HG02759 (cell line): ENCODE measurements around the gene TBC1D19.
"Not testable (repeated sequence)": the region's sequence is repeated elsewhere in the genome, so short reads cannot be mapped to it uniquely, and the experiment has no call there.

Experiments
- ATAC-seq: cut with Tn5 transposase; IDR thresholded peaks from one replicate; pipeline ENCODE4 v1.9.1; 2021; ENCODE audit warnings: mild to moderate bottlenecking, moderate library complexity; ENCODE audit not compliant: unreplicated experiment

TBC1D19 gene

DNA sequence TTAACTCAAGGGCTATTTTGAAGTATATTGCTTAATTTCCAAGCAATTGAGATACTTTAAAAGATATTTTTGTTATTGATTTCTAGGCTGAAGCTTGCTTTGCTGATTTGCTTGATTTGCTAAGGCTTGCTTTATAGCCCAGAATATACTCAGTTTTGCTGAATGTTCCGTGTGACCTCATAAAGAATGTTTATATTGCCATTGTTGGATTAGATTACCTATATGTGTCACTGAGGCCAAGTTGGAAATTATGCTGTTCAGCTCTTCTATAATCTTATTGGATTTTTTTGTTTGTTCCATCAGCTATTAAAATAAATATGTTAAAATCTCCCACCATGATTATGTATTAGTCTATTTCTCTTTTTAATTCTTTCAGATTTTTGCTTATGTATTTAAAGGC lies 13.0 kb downstream of the TBC1D19 start:
- no peak for ATAC-seq

DNA sequence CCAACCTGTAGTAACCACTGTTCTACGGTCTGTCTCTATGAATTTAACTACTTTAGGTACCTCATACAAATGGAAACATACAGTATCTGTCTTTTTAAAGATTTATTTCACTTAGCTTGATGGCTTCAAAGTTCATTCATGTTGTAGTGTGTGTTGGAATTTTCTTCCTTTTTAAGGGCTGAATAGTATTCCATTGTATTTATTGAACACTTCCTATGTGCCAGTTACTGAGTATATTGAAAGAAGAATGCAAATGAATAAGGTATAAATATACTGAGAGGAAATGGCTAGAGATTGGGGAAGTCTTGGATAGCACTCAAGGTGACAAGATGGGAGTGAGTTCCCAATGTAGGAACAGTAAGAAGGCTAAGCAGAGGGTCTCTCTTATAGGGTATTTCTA lies 17.3 kb downstream of the TBC1D19 start:
- no peak for ATAC-seq

DNA sequence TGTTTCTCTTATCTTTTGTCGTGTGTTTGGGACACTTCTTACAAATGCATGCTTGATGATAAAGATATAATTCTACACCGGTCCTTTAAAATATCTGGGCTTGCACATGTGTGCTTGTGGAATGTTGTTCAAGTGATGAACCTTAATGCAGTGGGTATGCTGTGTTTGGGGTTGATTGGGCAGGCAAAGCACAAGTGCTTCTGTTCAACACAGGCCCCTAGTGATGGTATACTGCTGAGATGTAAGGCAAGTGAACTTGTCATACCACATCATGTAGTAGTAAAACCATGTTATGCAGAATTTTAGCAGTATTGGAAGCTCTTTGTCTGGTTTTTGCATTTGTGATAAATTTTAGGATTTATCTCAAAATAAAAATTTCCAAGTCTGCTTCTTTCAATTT lies 23.9 kb downstream of the TBC1D19 start:
- ATAC-seq, result no peak

DNA sequence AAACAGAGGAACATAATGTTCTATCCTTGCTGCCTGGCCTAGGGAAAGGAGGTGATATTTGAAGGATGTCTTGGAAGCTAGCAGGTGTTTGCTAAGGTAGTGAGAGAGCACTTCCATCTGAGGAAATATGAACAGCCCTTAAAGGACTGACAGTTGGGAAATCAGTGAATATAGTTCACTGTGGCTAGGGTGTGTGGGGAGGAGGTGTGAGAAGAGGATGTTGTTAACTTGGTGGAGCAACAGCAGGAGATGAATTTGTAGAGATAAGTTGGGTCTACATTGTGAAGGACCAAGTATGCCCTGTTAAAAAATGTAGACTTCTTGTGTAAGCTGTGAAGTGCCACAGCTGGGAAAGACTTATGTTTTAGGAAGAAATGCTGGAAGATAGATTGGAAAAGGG lies 25.5 kb downstream of the TBC1D19 start:
- ATAC-seq, result no peak

DNA sequence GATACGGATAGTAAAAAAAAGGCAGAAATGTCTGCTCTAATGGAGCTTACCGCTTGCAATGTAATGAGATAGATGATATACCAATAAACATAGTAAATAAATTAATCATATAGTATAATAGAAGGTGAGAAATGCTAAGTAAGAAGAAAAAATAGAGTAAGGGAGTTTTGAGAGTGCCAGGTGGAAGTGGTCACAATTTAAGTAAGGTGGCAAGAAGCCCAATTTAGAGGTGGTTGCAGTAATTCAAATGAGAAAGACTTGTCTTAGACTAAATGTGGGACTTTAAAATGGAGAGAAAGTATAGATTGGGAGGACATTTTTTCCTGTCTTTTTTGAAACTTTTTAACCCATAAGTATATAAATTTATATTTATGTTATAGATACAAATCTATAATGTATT lies 26.0 kb downstream of the TBC1D19 start:
- no peak for ATAC-seq

DNA sequence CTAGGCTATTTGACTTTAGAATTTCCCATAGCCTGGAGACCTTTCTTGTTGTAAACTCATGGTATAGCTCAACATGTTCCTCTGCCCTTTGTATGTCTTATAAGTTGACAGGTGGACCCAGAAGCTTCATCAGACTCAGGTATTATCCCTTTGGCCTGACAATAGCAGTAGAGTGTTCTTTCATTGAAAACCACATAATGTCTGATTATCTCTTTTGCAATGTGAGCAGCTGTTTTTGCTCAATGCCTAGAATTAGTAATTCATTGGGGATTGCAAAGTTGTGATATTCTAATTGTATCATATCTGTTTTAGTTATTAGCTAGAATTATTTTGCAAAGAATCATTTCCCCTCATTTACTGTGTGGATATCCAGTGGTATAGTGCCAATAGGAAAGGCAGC lies 27.5 kb downstream of the TBC1D19 start:
- ATAC-seq, result no peak

DNA sequence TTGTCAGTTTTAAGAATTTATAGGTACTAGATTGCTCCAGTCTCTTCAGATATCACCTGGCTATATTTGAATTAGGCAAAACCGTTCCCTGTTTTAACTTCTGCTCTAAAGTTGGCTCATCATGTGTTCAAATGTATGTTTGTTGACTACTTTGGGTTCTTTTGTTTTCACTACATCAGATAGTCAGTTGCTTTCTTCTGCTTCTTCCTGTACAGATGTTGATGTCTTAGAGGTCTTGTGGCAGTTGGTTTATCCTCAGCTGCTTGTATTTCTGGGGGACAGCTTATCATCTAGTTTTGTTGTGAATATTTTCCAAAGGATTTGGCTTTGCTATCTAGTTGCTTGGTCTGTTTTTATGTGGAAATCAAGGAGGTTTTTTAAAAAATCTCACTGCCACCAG lies 28.0 kb downstream of the TBC1D19 start:
- no peak for ATAC-seq

DNA sequence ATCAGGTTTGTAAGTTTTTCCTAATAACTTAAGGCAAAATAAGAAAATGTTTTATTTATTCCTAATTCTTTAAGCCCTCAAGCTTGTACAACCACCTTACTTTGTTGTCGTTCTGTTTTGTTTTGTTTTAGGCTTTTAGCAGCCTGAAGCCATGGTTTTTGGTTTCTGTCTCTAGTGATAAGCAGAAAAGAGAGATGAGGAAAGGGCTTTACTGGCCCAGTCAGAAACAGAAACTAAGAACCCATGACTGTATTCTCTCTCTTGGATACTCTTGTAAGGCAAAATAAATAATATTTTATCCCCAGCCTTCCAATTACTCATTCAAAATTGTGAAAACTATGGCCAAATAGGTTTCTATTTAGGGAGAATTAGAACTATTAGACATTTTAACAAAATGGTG lies 29.4 kb downstream of the TBC1D19 start:
- ATAC-seq, result no peak

DNA sequence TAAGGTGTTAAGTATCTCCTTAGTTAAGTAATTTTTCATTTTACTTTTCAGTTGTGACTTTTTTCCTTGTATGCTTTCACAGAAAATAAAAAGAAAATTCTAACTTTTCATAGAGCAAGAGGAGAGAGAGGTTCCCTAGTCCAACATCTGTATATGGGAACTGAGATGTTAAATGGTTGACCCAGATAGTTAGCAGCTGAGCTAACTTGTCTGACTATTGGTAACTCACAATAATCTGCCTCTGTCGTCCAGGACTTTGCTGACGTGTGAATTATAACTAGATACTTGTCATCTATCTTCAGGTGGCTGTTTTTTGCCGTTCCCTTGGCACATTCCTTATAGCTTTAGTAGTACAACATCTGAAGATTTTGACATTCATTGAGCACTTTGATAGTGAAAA lies 29.9 kb downstream of the TBC1D19 start:
- no peak for ATAC-seq

DNA sequence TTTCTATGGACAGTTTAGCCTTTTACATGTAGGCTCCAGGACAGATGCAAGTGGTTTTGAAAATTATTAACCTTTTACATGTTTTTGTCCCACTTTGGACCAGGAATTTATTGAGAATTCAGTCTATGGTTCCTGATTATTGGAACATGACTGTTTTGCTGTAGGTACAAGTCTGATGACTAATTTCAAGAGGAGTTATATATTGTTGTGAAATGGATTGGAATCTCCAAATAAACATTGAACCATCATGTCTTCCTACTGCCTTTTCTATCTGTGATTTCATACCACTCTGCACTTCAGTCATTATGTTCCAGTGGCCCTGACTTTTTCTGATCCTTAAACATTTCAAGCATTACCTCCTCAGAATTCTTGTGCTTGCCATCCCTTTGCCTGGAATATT lies 35.9 kb downstream of the TBC1D19 start:
- ATAC-seq, result no peak

DNA sequence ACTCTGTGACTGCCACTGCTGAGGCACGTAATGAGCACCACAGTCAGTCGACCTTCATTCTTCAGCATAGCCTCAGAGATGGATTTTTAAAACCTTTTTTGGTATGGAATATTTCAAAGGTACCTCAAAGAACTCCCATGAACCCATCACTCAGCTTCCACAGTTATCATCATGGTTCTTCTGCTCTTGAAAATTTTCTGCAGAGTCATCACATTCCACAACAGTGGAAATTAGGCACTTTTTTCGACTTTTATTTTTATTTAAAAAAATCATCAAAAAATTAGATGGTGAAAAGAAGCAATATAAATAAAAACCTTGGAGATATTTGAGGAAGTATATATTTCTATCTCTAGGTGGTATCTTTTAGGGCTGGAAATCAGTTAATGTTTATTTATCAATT lies 37.5 kb downstream of the TBC1D19 start:
- no peak for ATAC-seq

DNA sequence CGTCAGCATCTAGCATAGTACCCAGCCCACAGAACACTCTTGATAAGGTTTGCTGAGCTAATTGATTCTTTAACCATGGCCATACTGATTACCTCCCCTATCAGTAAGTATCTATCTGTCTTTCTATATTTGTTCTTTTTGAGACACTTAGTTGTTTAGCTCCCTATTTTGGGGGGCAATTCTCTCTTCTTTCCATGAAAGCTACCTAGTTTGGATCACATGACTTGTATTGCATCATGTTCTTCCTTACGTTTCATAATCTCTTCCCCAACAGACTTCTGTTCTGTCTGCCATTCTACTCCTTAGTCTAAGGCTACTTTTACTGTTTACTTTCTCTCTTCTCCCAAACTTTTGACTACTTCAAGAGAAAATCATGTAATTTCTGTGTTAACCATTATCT lies 39.0 kb downstream of the TBC1D19 start:
- ATAC-seq, result no peak

DNA sequence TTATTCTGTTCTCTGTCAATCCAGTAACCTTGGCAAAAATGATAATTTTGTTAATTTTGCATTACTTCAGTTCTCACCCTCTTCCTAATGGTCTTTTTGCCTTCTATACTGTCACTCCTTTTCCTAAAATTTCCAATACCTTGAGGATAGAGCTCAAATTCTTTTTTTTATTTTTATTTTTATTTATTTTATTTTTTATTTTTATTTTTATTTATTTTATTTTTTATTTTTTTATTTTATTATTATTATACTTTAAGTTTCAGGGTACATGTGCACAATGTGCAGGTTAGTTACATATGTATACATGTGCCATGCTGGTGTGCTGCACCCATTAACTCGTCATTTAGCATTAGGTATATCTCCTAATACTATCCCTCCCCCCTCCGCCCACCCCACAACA lies 42.8 kb downstream of the TBC1D19 start:
- not testable (repeated sequence) for ATAC-seq

DNA sequence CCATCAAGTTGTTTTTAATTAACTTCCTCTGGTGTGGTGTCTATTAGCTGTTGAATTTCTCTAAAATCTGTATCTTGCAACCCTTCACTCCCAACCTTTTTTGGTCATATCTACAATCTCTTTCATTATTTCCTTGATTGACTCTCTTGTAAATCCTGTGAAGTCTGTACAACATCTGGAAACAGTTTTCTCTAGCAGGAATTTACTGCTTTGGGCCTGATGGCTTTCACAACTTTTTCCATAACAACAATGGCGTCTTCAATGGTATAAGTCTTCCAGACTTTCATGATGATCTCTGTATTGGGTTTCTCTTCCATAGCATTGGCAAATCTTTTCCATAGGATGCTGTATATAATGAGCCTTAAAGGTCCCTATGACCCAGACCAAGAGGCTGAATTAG lies 49.0 kb downstream of the TBC1D19 start:
- no peak for ATAC-seq

DNA sequence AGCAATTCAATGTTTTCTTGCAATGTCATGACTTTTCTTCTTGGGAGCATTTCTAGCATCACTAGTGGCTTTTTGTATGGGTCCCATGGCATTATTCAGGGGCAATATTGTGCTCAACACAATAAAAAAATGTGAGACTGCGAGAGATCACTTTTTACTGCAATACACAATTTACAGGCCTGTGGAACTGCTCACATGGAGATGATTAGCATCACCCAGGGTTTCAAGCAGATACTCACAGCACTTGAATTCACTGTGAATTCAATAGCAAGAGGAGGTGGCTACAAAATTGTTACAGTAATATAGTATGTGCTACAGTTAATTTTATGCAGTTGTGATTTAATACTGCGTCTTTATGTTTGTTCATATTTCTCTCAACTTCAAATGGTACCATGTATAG lies 50.4 kb downstream of the TBC1D19 start:
- no peak for ATAC-seq

DNA sequence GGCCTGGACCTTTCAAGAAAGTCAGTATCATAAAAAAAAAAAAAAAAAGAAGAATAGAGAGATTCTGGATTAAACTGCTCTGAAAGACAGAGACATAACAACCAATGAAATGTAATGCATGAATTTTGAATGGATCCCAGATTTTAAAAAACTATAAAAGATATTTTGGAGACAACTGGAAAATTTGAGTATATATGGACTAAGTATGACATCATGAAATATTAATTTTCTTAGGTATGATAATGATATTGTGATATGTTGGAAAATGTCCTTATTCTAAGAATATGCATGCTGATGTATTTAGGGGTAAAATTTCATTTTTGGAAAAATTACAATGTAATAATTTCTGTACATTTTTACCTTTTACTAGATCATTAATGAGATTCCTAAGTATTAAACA lies 52.6 kb downstream of the TBC1D19 start:
- no peak for ATAC-seq

DNA sequence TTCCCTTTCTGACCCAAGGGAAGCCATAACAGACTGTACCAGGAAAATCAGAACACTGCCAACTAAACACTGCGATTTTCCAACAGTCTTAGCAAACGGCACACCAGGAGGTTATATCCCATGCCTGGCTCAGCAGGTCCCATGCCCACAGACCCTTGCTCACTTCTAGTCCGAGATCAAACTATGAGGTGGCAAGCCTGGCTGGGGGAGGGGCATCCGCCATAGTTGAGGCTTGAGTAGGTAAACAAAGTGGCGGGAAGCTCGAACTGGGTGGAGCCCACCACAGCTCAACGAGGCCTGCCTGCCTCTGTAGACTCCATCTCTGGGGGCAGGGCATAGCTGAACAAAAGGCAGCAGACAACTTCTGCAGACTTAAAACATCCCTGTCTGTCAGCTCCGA lies 56.8 kb downstream of the TBC1D19 start:
- ATAC-seq, result not testable (repeated sequence)

DNA sequence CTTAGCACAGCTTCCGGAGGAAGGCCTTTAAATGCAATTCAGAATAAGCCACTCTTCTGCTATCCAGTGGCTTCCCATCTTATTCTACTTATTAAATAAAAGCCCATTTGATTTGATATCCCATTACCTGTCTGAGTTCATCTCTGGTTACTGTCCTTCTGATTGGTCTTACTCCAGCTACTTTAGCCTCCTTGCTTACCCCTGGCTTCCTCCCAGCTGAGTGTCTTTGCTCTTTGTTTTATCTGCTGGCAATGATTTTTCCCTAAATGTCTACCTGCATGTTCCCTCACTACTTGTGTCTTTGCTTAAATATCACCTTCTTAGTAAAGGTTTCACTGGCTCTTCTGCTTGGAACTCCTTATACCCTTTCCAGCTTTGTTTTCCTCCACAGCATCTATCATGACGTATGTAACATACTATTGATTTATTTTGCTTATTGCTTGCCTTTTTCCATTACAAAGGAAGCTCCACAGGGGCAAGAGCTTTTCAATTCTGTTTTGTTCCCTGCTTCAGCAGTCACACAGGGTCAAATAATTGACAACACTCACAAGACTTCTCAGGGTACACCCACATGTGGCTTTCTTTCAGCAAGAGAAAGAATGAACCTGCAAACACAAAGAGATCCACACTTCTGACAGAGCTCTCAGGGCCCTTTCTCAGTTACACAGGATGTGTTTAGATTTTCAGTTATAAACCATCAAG lies 63.8 kb downstream of the TBC1D19 start:
- no peak for ATAC-seq

DNA sequence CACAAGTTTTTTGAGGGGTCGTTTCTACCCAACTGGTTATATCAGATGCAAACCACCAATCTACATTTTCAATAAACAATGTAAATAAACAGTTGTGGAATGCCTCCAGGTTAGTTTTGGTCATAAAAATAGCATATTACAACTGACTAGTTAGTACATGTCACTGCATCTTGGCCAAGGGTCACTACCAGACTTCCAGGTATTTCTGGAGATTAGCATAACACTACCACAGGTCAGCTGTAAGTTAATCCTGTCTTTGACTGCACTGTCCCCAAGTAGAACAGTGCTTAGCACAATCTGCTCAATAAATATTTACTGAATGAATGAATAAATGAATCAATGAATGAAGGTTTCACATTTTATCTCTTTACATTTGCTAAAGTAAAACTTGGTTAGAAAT lies 64.4 kb downstream of the TBC1D19 start:
- ATAC-seq, result no peak

DNA sequence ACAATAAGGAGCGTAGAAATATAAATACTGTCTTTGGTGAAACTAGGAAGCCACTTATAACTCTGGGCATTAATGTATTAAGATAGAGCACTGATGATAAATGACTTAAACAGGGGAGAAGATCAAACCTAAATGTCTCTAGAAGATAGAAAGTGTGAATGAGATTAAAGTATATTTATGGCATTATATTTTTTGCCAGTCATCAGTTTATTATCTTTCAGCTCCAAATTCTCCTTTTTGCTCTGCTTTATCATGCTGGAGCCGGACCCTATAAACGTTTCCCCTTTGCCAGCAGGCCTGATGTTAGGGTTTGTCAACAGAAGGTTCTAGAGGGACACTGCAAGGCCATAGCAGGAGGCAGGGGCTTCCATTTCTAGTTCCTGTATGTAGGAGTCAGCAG lies 76.4 kb downstream of the TBC1D19 start:
- ATAC-seq, result no peak

DNA sequence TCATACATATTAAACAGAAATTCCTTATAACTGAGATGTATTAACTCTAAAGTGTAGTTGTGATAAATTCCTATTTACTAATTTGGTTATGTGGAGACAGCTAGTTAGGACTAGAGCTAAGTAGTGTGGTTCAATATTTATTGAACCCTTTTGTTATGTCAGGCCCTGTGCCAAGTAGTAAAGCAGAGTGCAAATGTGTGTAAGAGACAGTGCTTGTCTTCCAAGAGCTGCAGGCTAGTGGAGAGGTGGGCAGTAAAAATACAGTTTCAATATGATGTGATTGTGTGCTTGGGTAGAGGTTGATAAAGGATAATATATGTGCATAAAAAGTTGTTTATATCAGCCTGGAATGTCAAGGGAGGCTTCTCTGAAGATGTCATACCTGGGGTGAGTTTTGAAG lies 80.0 kb downstream of the TBC1D19 start:
- no peak for ATAC-seq

DNA sequence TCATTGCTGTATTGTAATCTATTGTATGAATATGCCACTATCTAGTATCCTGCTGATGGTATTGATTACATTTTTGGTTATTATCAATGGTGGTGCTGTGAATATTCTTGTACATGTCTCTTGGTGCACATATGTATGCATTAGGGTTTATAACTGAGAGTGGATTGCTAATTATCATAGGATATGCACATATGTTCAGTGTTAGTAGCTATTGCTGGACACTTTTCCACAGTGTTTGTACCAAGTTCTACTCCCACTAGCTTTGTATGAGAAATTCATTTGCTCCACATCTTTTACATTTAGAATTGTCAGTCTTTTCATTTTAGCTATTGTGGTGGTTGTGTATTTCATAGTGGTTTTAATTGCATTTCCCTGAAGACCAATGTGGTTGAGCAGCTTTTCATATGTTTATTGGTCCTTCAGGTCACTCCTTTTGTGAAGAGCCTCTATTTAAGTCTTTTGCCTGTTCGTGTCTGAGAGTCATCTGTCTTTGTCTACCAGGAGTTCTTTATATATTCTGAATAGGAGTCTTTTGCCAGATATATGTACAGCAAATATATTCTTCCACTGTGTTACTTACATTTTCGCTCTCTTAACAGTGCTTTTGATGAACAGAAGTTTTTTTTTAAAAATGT lies 87.1 kb downstream of the TBC1D19 start:
- ATAC-seq, result no peak
